GM18867 (cell line): ENCODE data around the gene PDF.
A peak's percentile ranks its signal among the peaks of the same experiment; 100 is the strongest.
"Not testable (repeated sequence)": the region's sequence is repeated elsewhere in the genome, so short reads cannot be mapped to it uniquely, and the experiment has no call there.

Experiments used
- ATAC-seq: cut with Tn5 transposase; IDR thresholded peaks from one replicate; pipeline ENCODE4 v1.9.1; 2021; ENCODE audit warnings: mild to moderate bottlenecking, moderate library complexity; ENCODE audit not compliant: unreplicated experiment

PDF gene

GRCh38 chr16:69330286-69331109 is at the start of gene PDF:
Gene PDF, minus strand, starts transcription at chr16:69330588. Its CDS starts 18 bp downstream, at chr16:69330570.
- ATAC-seq: peak; percentile 90

- no peak for ATAC-seq
These were observed 48.4 kb upstream of the PDF start for GRCh38 chr16:69378760-69379159.

- no peak for ATAC-seq
These were observed 47.6 kb upstream of the PDF start for GRCh38 chr16:69378036-69378435.

GRCh38 chr16:69376393-69377059 is 46.1 kb upstream of the PDF start:
- no peak for ATAC-seq

- ATAC-seq: no peak
These were observed 42.6 kb upstream of the PDF start for GRCh38 chr16:69373019-69373418.

GRCh38 chr16:69371564-69371963 is 41.2 kb upstream of the PDF start:
- ATAC-seq: no peak

- ATAC-seq: no peak
These were observed 38.5 kb upstream of the PDF start for GRCh38 chr16:69368866-69369265.

- ATAC-seq: no peak
These were observed 37.6 kb upstream of the PDF start for GRCh38 chr16:69367980-69368379.

GRCh38 chr16:69366431-69366830 is 36.0 kb upstream of the PDF start:
- ATAC-seq: no peak

GRCh38 chr16:69365901-69366300 is 35.5 kb upstream of the PDF start:
- no peak for ATAC-seq

GRCh38 chr16:69364088-69364487 is 33.7 kb upstream of the PDF start:
- ATAC-seq: no peak

- no peak for ATAC-seq
These were observed 32.9 kb upstream of the PDF start for GRCh38 chr16:69363281-69363717.

- not testable (repeated sequence) for ATAC-seq
These were observed 29.7 kb upstream of the PDF start for GRCh38 chr16:69360070-69360469.

GRCh38 chr16:69351309-69352027 is 21.1 kb upstream of the PDF start, which contains the start of gene TMED6:
Gene TMED6, minus strand, starts transcription at chr16:69351786. Its CDS starts 33 bp downstream, at chr16:69351753.
- no peak for ATAC-seq

- ATAC-seq: no peak
These were observed 20.2 kb upstream of the PDF start for GRCh38 chr16:69350536-69351133.

- no peak for ATAC-seq
These were observed 19.1 kb upstream of the PDF start for GRCh38 chr16:69349536-69349935.

- ATAC-seq: no peak
These were observed 17.8 kb upstream of the PDF start for GRCh38 chr16:69348222-69348621.

- ATAC-seq: no peak
These were observed 16.3 kb upstream of the PDF start for GRCh38 chr16:69346683-69347082.

- peak; percentile 49 for ATAC-seq
These were observed 15.5 kb upstream of the PDF start for GRCh38 chr16:69345923-69346322.

- no peak for ATAC-seq
These were observed 13.8 kb upstream of the PDF start for GRCh38 chr16:69344171-69344570.

GRCh38 chr16:69340095-69340644 is 9.8 kb upstream of the PDF start:
- no peak for ATAC-seq
